ENCODE measurements around the gene RASD1.
A peak's percentile ranks its signal among the peaks of the same experiment; 100 is the strongest.

Gene RASD1

GRCh38 chr17:17502741-17503565, 6.8 kb upstream of the RASD1 start:
- intact Hi-C loops (cut with DNase I): no loop called here
- DNase-seq: no peak

DNA sequence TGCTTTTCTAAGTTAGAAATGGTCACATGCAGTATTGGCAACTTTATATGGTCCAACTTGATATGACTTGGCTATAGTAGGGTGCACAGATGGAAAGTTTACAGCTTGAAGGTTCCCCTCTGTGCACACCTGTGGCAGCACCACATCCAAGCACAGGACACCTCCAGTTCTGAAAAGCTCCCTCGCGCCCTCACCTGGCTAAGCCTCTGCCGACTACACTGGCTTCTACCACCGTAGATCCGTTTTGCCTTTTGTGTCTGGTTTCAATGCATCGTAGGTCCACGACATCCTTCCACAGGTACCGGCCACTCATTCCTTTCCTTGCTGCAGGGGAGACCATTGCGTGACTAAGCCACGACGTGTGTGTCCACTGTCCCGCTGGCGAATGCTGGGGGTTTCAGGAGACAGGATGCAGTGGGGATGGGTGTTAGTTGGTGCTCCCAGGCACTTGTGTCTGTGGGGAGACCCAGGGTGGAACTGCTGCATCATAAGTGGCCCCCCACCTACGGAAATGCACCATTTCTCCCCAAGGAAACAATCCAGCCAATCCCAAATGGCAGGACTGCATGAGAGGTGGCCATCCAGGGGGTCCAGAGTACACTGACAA, 4.9 kb upstream of the RASD1 start:
- peak in 4 of 42 donors; percentile 51 to 77 (median 64) for DNase-seq

GRCh38 chr17:17499402-17500145, 3.4 kb upstream of the RASD1 start:
- no peak for DNase-seq
- intact Hi-C loops (cut with DNase I): loop anchor here (5.0 kb wide), 1 partner anchor 68 kb away; no protein-coding TSS in a partner anchor

More for the DNA sequence above, 4.9 kb upstream of the RASD1 start:
- intact Hi-C loops (cut with DNase I): no loop called here

- no peak for DNase-seq
- intact Hi-C loops (cut with DNase I): loop anchor here (5.0 kb wide), 1 partner anchor 69 kb away; no protein-coding TSS in a partner anchor
Measured at GRCh38 chr17:17498606-17499301, 2.6 kb upstream of the RASD1 start.

GRCh38 chr17:17497845-17498520, 1.8 kb upstream of the RASD1 start:
- no peak for DNase-seq
- intact Hi-C loops (cut with DNase I): loop anchor here (5.0 kb wide), 1 partner anchor 69 kb away; no protein-coding TSS in a partner anchor

DNA sequence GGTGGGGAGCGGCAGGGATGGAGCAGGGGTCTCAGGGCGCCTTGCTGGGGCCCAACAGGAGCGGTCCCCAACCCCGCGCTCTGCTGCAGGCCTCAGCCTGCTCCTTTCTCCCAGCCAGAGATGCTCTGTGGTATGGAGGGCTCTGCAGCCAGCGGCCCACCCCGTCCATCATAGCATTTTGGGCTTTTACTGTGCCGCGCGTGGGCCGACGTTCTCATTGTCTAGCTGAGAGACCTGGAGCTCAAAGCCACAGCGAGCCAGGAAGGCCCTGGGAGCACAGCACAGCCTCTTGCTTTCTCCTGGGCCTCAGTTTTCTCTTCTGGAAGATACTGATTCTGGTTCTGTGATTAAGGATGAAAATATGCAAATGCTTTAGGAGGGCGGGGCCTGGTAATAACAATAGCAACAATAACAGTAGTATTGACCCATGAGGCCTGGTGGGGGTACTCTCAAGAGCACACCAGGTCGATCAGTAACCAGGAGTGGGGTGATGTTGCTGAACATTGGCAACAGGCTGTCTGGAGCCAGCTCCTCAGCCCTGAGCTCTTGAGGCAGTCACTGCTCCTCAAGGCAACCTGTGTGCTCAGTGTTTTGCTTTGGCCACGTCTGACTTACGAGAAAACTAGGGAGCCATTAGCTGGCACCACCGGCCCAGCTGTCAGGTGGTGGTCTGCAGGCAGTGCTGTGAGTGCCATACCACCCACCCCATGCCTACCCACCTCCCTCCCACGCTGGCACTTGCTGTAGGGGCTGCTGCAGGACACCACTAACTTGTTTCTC, 1.1 kb upstream of the RASD1 start:
- intact Hi-C loops (cut with DNase I): loop anchor here (5.0 kb wide), 1 partner anchor 70 kb away; no protein-coding TSS in a partner anchor
- no peak for DNase-seq

DNA sequence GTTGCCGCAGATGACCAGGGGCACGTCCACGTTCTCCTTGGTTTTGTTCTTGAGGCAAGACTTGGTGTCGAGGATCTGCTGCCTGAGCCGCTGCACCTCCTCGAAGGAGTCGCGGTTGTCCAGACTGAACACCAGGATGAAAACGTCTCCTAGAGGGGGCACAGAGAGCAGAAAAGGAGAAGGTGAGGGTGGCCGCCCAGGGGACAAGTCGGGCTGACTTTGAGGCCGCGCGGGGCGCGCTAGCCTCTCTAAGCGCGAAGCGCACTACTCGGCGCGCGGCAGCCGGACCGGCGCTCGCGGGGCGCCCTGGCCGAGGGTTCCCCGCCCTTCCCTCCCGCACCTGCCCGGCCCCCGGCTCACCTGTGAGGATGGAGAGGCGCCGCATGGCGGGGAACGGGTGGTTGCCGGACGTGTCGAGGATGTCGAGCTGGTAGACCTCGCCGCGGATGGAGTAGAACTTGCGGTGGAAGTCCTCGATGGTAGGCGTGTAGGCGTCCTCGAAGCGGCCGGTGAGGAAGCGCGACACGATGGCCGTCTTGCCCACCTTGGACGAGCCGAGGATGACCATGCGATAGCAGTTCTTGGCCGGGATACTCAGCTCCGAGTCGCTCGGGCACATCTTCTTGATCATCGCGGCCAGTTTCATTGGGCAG, 533 bp downstream of the RASD1 start:
- intact Hi-C loops (cut with DNase I): loop anchor here (5.0 kb wide), 1 partner anchor 72 kb away; no protein-coding TSS in a partner anchor
- peak in 28 of 42 donors; percentile 8 to 68 (median 39) for DNase-seq

DNA sequence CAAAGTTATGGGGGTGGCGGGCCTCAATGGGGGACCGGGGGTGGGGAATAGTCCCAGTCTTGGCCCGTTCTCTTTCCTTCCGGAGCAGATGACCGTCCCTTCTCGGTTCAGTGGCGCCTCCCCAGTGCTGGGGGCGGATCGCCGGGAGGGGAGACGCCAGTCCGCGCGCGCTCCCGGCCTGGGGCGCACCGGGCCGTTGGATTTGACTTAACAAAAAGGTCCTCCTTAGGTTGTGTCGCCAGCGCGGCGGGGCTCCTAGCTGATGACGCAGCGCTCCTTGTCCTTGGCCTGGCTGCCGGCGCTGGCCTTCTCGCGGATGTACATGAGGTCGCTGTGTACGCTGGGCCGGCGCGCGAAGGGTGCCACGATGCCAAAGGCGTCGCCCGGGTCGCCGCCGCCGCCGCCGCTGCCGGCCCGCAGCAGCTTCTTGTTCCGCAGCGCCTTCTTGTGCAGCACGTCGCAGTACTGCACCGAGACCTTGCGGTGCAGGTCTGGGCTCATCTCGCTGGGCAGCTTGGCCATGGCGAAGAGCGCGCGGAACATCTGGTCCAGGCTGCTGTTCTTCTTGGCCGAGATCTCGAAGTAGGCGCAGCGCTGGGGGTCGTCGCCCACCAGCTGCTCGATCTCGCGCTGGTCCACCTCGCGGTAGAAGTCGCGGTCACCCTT, 1.2 kb downstream of the RASD1 start:
- DNase-seq: peak in 37 of 42 donors; percentile 21 to 70 (median 46)

DNA sequence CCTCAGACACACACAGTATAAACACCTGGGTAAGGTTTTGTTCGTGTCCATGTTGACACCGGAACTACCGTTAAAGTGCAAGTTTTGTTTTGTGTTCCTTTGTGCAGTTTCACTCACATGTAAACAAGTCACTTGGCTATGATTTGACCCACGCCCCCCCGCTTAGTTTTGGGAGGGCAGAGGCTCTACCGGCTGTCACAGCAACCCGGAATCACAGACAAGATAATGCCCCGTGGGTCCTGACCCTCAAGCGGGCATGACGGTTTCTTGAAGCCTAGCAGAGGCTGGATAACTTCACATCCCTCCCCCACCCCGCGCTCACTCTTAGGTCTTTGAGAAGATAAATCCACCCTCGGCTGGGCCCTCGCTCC, 1.7 kb downstream of the RASD1 start:
- DNase-seq: peak in 11 of 42 donors; percentile 17 to 59 (median 38)
- intact Hi-C loops (cut with DNase I): no loop called here

More for the DNA sequence above, 1.2 kb downstream of the RASD1 start:
- intact Hi-C loops (cut with DNase I): loop anchor here (5.0 kb wide), 1 partner anchor 72 kb away; no protein-coding TSS in a partner anchor

- intact Hi-C loops (cut with DNase I): no loop called here
- peak in 4 of 42 donors; percentile 6 to 61 (median 27) for DNase-seq
Measured at GRCh38 chr17:17493986-17494466, 2.2 kb downstream of the RASD1 start.

GRCh38 chr17:17493249-17493985, 2.8 kb downstream of the RASD1 start:
- intact Hi-C loops (cut with DNase I): no loop called here
- peak in 25 of 42 donors; percentile 30 to 76 (median 45) for DNase-seq

DNA sequence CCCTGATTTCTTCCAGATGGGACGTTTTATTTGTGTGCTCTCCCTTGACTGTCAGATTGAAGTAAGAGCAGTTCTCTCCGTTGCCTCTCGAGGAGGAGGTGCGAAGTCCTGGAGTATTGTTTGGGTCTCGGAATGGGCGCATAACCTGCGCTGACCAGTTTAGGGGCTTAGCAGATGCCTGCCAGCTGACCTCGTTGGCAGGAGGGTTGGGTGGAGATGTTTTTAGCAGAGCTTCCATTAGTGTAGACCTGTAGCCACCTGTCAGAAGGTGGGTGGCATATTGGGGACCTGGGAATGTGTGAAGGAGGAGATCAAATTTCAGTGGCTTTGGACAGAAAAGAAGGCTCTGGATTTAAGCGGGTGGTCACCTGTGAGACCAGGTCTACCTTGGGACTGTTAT, 3.6 kb downstream of the RASD1 start:
- intact Hi-C loops (cut with DNase I): no loop called here
- DNase-seq: no peak

DNA sequence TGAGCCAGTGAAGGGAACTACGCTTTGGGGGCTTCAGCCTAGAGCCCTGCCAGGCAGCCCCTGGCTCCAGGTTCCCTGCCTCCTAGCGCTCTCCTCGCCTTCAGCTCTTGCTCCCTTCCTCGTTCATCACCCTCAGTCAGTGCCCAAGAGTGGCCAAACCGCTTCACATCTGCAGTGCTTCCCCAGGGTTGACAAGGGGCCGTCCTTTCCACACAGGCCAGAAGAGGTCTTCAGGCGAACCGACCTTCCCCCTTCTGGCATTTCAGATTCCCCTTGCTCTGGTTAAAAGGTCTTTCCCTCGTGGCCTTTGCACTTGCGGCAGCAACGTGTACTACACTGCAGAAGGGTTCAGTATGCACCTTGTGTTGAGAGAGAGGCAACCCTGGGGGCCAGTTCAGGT, 4.1 kb downstream of the RASD1 start:
- intact Hi-C loops (cut with DNase I): no loop called here
- DNase-seq: peak in 1 of 42 donors; percentile 22

DNA sequence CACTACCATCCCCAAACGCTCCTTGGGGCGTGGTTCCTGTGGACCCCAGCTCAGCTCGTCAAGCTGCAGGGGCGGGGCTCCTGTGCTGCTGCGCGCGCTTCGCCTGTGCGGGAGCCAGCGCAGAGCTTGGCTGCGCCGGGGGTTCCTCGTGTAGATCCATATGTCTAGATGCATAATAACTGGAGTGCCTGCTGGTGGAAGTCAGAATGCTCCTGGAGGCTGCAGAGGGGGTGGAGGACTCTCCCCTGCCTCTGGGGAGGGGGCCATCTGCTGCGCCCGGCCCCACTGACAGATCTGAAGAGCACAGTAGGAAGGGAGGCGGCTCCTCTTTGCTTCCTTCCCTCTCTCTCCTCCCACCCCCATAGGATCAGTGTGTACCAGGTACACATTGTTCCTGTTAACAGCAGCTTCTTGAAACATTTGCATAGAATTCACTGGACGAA, 4.6 kb downstream of the RASD1 start:
- intact Hi-C loops (cut with DNase I): no loop called here
- peak in 38 of 42 donors; percentile 32 to 90 (median 65) for DNase-seq

DNA sequence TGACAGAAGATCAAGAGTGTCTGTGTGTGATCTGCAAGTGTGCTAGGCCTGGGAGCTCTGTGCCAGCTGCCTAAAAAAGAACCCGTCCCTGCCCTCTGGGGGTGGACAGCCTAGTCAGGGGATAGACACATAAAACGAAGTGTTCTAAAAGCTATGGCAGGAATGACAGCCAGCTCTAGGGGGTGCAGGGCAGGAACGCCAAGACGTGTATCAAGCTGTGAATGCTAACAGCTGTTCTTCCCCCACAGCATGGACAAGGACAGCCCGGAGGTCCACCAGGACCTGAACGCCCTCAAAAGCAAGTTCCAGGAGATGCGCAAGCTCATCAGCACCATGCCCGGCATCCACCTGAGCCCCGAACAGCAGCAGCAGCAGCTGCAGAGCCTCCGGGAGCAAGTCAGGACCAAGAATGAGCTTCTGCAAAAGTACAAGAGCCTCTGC, 5.1 kb downstream of the RASD1 start:
- intact Hi-C loops (cut with DNase I): no loop called here
- DNase-seq: peak in 38 of 42 donors; percentile 27 to 90 (median 70)

Measured in head of caudate nucleus (tissue), 42 donors.